ENCODE results near the gene FOXP1.

FOXP1 gene

DNA sequence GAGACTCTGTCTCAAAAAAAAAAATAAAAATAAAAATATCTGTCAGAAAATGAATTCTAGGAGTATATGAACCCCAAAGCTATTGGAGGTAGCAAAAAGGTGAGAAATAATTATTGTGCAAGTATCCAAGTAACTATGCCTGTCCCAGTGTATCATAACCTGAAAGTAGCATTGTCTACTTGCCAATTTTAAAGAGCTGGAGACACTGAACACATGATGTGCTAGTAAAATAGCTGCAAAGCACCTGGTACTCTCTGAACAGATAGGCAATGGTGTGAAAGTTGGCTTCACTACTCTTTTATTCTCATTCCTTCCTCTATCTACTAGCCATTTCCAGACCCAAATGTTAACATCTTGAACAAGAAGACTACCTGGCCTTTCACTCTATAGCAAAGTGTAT, 208.9 kb downstream of the FOXP1 start:
- TF ChIP-seq SIN3A (IDR thresholded peaks at IDR 0.05; ENCODE audit: borderline replicate concordance, insufficient read depth, low read length): no peak
- no peak for TF ChIP-seq TAF1 (IDR thresholded peaks at IDR 0.05; ENCODE audit: borderline replicate concordance, insufficient read depth, low read length)
- TF ChIP-seq, protein P1, sequence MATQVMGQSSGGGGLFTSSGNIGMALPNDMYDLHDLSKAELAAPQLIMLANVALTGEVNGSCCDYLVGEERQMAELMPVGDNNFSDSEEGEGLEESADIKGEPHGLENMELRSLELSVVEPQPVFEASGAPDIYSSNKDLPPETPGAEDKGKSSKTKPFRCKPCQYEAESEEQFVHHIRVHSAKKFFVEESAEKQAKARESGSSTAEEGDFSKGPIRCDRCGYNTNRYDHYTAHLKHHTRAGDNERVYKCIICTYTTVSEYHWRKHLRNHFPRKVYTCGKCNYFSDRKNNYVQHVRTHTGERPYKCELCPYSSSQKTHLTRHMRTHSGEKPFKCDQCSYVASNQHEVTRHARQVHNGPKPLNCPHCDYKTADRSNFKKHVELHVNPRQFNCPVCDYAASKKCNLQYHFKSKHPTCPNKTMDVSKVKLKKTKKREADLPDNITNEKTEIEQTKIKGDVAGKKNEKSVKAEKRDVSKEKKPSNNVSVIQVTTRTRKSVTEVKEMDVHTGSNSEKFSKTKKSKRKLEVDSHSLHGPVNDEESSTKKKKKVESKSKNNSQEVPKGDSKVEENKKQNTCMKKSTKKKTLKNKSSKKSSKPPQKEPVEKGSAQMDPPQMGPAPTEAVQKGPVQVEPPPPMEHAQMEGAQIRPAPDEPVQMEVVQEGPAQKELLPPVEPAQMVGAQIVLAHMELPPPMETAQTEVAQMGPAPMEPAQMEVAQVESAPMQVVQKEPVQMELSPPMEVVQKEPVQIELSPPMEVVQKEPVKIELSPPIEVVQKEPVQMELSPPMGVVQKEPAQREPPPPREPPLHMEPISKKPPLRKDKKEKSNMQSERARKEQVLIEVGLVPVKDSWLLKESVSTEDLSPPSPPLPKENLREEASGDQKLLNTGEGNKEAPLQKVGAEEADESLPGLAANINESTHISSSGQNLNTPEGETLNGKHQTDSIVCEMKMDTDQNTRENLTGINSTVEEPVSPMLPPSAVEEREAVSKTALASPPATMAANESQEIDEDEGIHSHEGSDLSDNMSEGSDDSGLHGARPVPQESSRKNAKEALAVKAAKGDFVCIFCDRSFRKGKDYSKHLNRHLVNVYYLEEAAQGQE (IDR thresholded peaks at IDR 0.05; ENCODE audit: insufficient read depth in 1 of 2, low read depth in 2 of 2, low read length in 2 of 2): no peak
- TF ChIP-seq FOXP2 (optimal IDR thresholded peaks at IDR 0.05; ENCODE audit: borderline replicate concordance, extremely low read depth, extremely low read length, insufficient read depth): no peak
- TF ChIP-seq POLR2AphosphoS5 (IDR thresholded peaks at IDR 0.05; ENCODE audit: low read depth, low read length): no peak

DNA sequence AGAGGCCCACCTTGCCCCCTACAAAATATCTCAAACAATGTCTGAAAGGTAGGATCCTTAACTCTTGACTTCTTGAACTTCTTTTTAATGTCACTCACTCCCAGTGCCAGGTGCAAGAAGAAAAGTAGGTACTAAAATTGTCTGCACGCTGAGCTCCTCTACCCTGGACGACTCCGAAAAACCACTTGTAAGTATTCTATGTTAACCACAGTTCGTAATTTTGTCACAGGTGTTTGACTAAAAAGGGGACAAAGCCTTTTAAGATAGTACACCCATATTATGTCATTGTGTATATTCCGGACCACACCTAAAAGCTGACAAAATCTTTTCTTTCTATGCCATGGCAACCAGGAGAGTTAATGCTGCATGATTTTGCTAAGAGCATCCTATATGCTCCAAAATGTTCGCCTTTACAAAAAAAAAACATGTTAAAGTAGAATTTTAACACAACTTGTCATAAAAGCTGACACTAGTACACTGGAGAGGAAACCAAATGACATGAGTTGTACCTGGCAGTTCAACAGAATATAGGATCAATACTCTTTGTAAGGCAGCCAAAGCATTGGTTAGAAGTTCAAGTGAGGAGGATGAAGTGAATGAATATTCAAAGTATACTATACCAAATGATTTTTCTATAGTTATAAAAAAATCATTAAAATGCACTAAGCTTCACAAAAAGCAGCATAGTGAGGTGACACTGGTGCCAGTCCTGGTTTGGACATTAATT, 210.5 kb downstream of the FOXP1 start:
- TF ChIP-seq FOXP2 (optimal IDR thresholded peaks at IDR 0.05; ENCODE audit: borderline replicate concordance, extremely low read depth, extremely low read length, insufficient read depth): no peak
- no peak for TF ChIP-seq TAF1 (IDR thresholded peaks at IDR 0.05; ENCODE audit: borderline replicate concordance, insufficient read depth, low read length)
- TF ChIP-seq POLR2AphosphoS5 (IDR thresholded peaks at IDR 0.05; ENCODE audit: low read depth, low read length): no peak
- no peak for TF ChIP-seq SIN3A (IDR thresholded peaks at IDR 0.05; ENCODE audit: borderline replicate concordance, insufficient read depth, low read length)
- TF ChIP-seq, protein P1 (IDR thresholded peaks at IDR 0.05; ENCODE audit: insufficient read depth in 1 of 2, low read depth in 2 of 2, low read length in 2 of 2): no peak

DNA sequence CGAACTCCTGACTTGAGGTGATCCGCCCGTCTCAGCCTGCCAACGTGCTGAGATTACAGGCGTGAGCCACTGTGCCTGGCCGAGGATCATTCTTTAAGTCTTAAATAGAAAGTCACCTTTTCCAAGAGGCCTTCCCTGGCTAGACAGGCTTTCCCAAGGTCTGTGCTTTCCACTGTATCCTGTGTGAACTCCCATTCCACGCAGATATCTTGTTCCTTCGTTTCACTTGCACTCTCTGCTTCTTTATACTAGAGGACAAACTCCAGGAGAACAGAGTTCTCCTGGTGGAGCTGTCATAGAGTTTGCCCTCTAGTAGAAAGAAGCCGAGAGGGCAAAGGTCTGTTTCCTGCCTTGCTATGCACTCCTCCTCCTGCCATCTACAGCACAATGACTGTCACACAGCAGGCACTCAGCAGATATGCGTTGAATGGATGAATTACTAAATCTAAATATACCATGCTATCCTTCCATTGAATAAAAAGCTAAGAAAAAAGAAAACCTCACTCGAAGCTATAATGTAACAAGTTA, 211.2 kb downstream of the FOXP1 start:
- no peak for TF ChIP-seq TAF1 (IDR thresholded peaks at IDR 0.05; ENCODE audit: borderline replicate concordance, insufficient read depth, low read length)

DNA sequence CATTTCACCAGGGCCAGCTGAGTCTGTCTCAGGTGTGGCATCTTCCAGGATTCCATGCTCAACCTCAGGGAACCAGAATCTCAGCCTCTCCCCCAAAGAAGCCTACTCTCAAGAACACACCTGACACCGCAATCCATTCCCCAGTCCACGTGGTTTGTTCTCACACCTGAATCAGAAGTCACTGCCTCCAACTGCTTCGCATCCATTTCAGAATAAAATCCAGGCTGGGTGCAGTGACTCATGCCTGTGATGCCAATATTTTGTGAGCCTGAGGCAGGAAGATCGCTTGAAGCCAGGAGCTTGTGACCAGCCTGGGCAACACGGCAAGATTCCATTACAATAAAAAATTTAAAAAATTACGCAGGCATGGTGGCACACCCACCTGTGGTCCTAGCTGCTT, 212.2 kb downstream of the FOXP1 start:
- TF ChIP-seq POLR2AphosphoS5 (IDR thresholded peaks at IDR 0.05; ENCODE audit: low read depth, low read length): no peak

DNA sequence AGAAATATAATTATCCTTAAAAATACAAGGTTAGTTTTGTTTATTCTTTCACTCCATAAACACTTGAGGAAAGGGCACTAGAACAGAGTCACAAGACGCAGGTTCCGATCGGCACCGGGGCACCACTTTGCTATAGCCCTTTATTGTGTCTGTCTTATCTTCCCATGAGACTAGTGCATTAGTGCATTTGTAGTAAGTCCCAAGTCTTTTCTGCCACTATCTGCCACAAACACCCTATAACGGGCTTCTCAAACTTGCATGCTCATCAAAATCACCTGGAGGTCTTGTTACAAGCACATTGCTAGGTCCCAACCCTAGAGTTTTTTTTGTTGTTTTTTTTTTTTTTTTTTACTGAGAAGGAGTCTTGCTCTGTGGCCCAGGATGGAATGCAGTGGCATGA, 213.1 kb downstream of the FOXP1 start:
- TF ChIP-seq, protein P1 (IDR thresholded peaks at IDR 0.05; ENCODE audit: insufficient read depth in 1 of 2, low read depth in 2 of 2, low read length in 2 of 2): no peak
- no peak for TF ChIP-seq TAF1 (IDR thresholded peaks at IDR 0.05; ENCODE audit: borderline replicate concordance, insufficient read depth, low read length)
- no peak for TF ChIP-seq POLR2AphosphoS5 (IDR thresholded peaks at IDR 0.05; ENCODE audit: low read depth, low read length)
- no peak for TF ChIP-seq FOXP2 (optimal IDR thresholded peaks at IDR 0.05; ENCODE audit: borderline replicate concordance, extremely low read depth, extremely low read length, insufficient read depth)
- no peak for TF ChIP-seq SIN3A (IDR thresholded peaks at IDR 0.05; ENCODE audit: borderline replicate concordance, insufficient read depth, low read length)

DNA sequence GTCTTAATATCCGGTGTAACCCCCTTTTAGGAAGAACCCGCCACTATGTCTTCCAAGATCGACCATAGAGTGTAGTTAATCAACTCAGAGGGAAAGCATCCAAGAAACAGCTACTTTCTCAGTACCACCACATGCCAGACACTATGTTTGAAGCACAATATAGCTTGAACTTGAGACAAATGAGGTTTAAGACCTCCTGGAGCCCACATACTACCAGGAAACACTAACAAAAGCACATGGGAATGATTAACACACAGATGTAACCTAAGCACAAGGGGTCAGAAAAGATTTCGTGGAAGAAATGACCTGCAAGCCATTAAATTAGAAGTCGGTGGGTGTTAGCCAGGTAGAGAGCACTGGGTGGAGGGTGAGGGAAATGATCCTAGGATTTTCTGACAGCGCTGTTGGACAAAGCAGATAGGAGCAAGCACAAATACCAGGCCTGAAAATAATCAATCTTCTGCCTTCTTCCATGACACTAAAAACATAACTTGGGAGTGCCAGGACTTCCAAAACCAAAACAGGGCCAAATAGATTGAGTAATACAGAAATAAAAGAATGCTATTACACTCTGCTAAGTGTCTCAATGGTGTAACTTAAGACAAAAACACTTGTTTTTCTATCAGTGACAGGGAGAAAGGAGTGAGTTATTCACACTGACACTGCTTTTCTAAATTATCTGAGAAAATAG, 213.7 kb downstream of the FOXP1 start:
- no peak for TF ChIP-seq FOXP2 (optimal IDR thresholded peaks at IDR 0.05; ENCODE audit: borderline replicate concordance, extremely low read depth, extremely low read length, insufficient read depth)
- no peak for TF ChIP-seq SIN3A (IDR thresholded peaks at IDR 0.05; ENCODE audit: borderline replicate concordance, insufficient read depth, low read length)
- TF ChIP-seq TAF1 (IDR thresholded peaks at IDR 0.05; ENCODE audit: borderline replicate concordance, insufficient read depth, low read length): no peak
- TF ChIP-seq, protein P1 (IDR thresholded peaks at IDR 0.05; ENCODE audit: insufficient read depth in 1 of 2, low read depth in 2 of 2, low read length in 2 of 2): no peak
